Neural progenitor cell (in vitro differentiated cells): ENCODE results near the gene GLS. TPM values are rescaled to one million over a fixed set of nuclear protein-coding genes. Genes with fewer than 3 reads are reported as not detected.

Source experiments
- DNase-seq: peaks from one replicate; pipeline ENCODE4 v3.0.0-alpha.2; 2016; ENCODE audit warnings: low spot score
- H2AFZ ChIP-seq: fragments of 200-600 bp; sonication (generic); replicated peaks from 2 replicates; pipeline ENCODE4 v1.6.1; 2016; ENCODE audit warnings: antibody characterized with exemption
- H3F3A ChIP-seq: fragments of 200-600 bp; sonication (generic); 2 replicates; pipeline ENCODE4 v1.6.1; 2016; ENCODE audit warnings: antibody characterized with exemption, low read depth
- H3K27ac ChIP-seq: fragments of 200-600 bp; sonication (generic); 2 replicates; pipeline ENCODE4 v1.5.1; 2016; ENCODE audit warnings: mild to moderate bottlenecking
- H3K27me3 ChIP-seq: fragments of 200-600 bp; sonication (generic); 2 replicates; pipeline ENCODE4 v1.6.1; 2016; ENCODE audit warnings: mild to moderate bottlenecking, moderate library complexity
- H3K36me3 ChIP-seq: fragments of 200-600 bp; sonication (generic); 2 replicates; pipeline ENCODE4 v1.5.1; 2016
- H3K4me1 ChIP-seq: fragments of 200-600 bp; sonication (generic); 2 replicates; pipeline ENCODE4 v1.6.1; 2016; ENCODE audit warnings: mixed run types
- H3K4me2 ChIP-seq: fragments of 200-600 bp; sonication (generic); 2 replicates; pipeline ENCODE4 v1.6.1; 2016
- H3K4me3 ChIP-seq: fragments of 200-600 bp; sonication (generic); 2 replicates; pipeline ENCODE4 v1.5.1; 2016
- H3K79me2 ChIP-seq: fragments of 200-600 bp; sonication (generic); 2 replicates; pipeline ENCODE4 v1.6.1; 2016; ENCODE audit warnings: low read depth
- H3K9ac ChIP-seq: fragments of 200-600 bp; sonication (generic); 2 replicates; pipeline ENCODE4 v1.6.1; 2016
- H3K9me3 ChIP-seq: fragments of 200-600 bp; sonication (generic); 2 replicates; pipeline ENCODE4 v1.5.1; 2016; ENCODE audit warnings: low read depth
- H4K20me1 ChIP-seq: fragments of 200-600 bp; sonication (generic); 2 replicates; pipeline ENCODE4 v1.6.1; 2016; ENCODE audit warnings: low read depth
- H3K27ac Mint-ChIP-seq: 3 replicates; pipeline ENCODE4 v1.8.0; 2021; ENCODE audit warnings: mixed read lengths
- H3K27me3 Mint-ChIP-seq: 2 replicates; pipeline ENCODE4 v1.8.0; 2022; ENCODE audit warnings: low read depth, mild to moderate bottlenecking, inconsistent platforms, moderate library complexity, mixed read lengths; ENCODE audit not compliant: insufficient read depth
- H3K36me3 Mint-ChIP-seq: 3 replicates; pipeline ENCODE4 v1.8.0; 2021; ENCODE audit warnings: mixed read lengths
- H3K4me1 Mint-ChIP-seq: 3 replicates; pipeline ENCODE4 v1.8.0; 2021; ENCODE audit warnings: mixed read lengths
- H3K4me3 Mint-ChIP-seq: 3 replicates; pipeline ENCODE4 v1.8.0; 2021; ENCODE audit warnings: mild to moderate bottlenecking, moderate library complexity, mixed read lengths
- H3K9me3 Mint-ChIP-seq: 3 replicates; pipeline ENCODE4 v1.8.0; 2020; ENCODE audit warnings: mixed read lengths
- CTCF ChIP-seq: fragments of 200-600 bp; sonication (generic); IDR thresholded peaks from 2 replicates; pipeline ENCODE4 v1.5.1; 2017; ENCODE audit warnings: antibody characterized with exemption, mild to moderate bottlenecking
- EZH2 ChIP-seq: fragments of 200-600 bp; sonication (generic); IDR thresholded peaks from 2 replicates; pipeline ENCODE4 v1.6.1; 2017; ENCODE audit warnings: antibody characterized with exemption, mild to moderate bottlenecking, moderate library complexity
- EZH2phosphoT487 ChIP-seq: fragments of 200-600 bp; sonication (generic); IDR thresholded peaks from 2 replicates; pipeline ENCODE4 v1.6.1; 2017; ENCODE audit warnings: antibody characterized with exemption
- total RNA-seq: library from RNA; depleted of rRNA; stranded (reverse); fragments of >200 nt; gene quantifications from 2 replicates; pipeline ENCODE4 v1.2.3, GENCODE V29; 2015; ENCODE audit warnings: low replicate concordance

Gene GLS
- total RNA-seq, 1 donor from 2014 or later: 54.0 TPM

GRCh38 chr2:190913725-190914124 is 33.1 kb downstream of the GLS start:
- no peak for DNase-seq
- Histone ChIP-seq H3K36me3 (peaks cover 9% of the 10 kb centered on the region), H3K9ac (no peak overlapping the region), H3K27me3 (no peaks in the 10 kb centered on the region), H3K27ac (no peak overlapping the region), H3K4me2 (no peak overlapping the region), H4K20me1 (no peaks in the 10 kb centered on the region), H3F3A (no peaks in the 10 kb centered on the region), H3K79me2 (no peaks in the 10 kb centered on the region), H3K9me3 (no peaks in the 10 kb centered on the region), H2AFZ (no peak overlapping the region), H3K4me3 (no peak overlapping the region), H3K4me1 (no peaks in the 10 kb centered on the region)
- H3K27me3 Mint-ChIP-seq: no peaks in the 10 kb centered on the region
- no peaks in the 10 kb centered on the region for H3K9me3 Mint-ChIP-seq
- no peaks in the 10 kb centered on the region for H3K4me1 Mint-ChIP-seq
- no peak overlapping the region for H3K4me3 Mint-ChIP-seq
- H3K27ac Mint-ChIP-seq: no peak overlapping the region
- H3K36me3 Mint-ChIP-seq: peaks cover 17% of the 10 kb centered on the region
- TF ChIP-seq CTCF (no peak), EZH2phosphoT487 (no peak), EZH2 (no peak)

DNA sequence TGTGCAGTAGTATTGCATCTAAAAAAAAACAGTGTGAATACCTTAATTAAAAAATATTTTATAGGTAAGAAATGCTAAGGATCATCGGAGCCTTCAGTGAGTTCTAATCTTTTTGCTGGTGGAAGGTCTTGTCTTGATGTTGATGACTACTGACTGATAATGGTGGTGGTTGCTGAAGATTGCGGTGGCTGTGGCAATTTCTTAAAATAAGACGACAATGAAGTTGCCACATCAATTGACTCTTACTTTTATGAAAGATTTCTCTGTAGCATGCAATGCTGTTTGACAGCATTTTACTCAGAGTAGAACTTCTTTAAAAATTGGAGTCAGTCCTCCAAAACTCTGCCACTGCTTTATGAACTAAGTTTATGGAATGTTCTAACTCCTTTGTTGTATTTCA is 36.2 kb downstream of the GLS start:
- H3F3A ChIP-seq: no peaks in the 10 kb centered on the region
- H3K9ac ChIP-seq: no peak overlapping the region
- no peak overlapping the region for H3K27ac ChIP-seq
- H2AFZ ChIP-seq: no peak overlapping the region
- no peaks in the 10 kb centered on the region for H3K27me3 Mint-ChIP-seq
- no peak for DNase-seq
- H3K4me1 ChIP-seq: no peaks in the 10 kb centered on the region
- H3K4me3 ChIP-seq: no peak overlapping the region
- H3K27ac Mint-ChIP-seq: no peak overlapping the region
- no peak overlapping the region for H3K4me3 Mint-ChIP-seq
- no peaks in the 10 kb centered on the region for H3K36me3 ChIP-seq
- H4K20me1 ChIP-seq: no peaks in the 10 kb centered on the region
- H3K27me3 ChIP-seq: no peaks in the 10 kb centered on the region
- no peak overlapping the region for H3K4me2 ChIP-seq
- no peaks in the 10 kb centered on the region for H3K9me3 ChIP-seq
- no peaks in the 10 kb centered on the region for H3K79me2 ChIP-seq
- no peaks in the 10 kb centered on the region for H3K9me3 Mint-ChIP-seq
- H3K36me3 Mint-ChIP-seq: peaks cover 18% of the 10 kb centered on the region
- TF ChIP-seq EZH2 (no peak), CTCF (no peak)
- no peaks in the 10 kb centered on the region for H3K4me1 Mint-ChIP-seq

DNA sequence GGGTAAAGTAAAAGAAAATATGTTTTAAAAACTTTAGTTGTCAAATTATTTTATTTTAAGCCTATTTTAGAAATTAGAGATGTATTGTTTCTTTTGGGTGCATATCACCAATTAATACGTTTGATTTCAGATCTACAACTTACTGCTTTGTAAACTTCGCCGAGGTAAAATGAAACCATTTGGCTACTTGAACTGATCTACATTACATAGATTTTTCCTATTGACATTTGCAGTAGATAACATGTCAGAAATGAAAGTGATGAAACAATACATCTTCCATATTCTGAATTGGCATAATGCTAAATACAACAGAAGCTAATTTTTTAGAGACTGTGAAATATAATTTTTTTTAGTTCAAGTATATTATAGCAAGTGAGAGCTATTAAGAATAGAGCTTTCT is 39.5 kb downstream of the GLS start:
- H3K27me3 Mint-ChIP-seq: no peaks in the 10 kb centered on the region
- no peaks in the 10 kb centered on the region for H3K79me2 ChIP-seq
- peaks cover 34% of the 10 kb centered on the region for H3K36me3 Mint-ChIP-seq
- no peak for DNase-seq
- no peaks in the 10 kb centered on the region for H3K9me3 Mint-ChIP-seq
- H3K4me2 ChIP-seq: no peak overlapping the region
- H3K4me3 Mint-ChIP-seq: no peak overlapping the region
- no peak overlapping the region for H2AFZ ChIP-seq
- no peaks in the 10 kb centered on the region for H3K9me3 ChIP-seq
- no peaks in the 10 kb centered on the region for H4K20me1 ChIP-seq
- peaks cover 4% of the 10 kb centered on the region for H3K4me1 ChIP-seq
- H3K9ac ChIP-seq: no peak overlapping the region
- no peaks in the 10 kb centered on the region for H3K36me3 ChIP-seq
- H3K27ac Mint-ChIP-seq: no peak overlapping the region
- H3F3A ChIP-seq: no peaks in the 10 kb centered on the region
- no peaks in the 10 kb centered on the region for H3K27me3 ChIP-seq
- no peaks in the 10 kb centered on the region for H3K4me1 Mint-ChIP-seq
- H3K4me3 ChIP-seq: no peak overlapping the region
- no peak for TF ChIP-seq EZH2phosphoT487
- TF ChIP-seq CTCF: no peak
- no peak for TF ChIP-seq EZH2
- H3K27ac ChIP-seq: no peak overlapping the region

GRCh38 chr2:190922376-190922775 is 41.8 kb downstream of the GLS start:
- Histone ChIP-seq H3K9me3 (no peaks in the 10 kb centered on the region), H3K27me3 (no peaks in the 10 kb centered on the region), H3K9ac (no peak overlapping the region), H3K4me2 (no peak overlapping the region), H4K20me1 (no peaks in the 10 kb centered on the region), H3K79me2 (no peaks in the 10 kb centered on the region), H3F3A (no peaks in the 10 kb centered on the region), H3K36me3 (no peaks in the 10 kb centered on the region), H3K27ac (no peak overlapping the region), H3K4me3 (no peak overlapping the region), H3K4me1 (peaks cover 6% of the 10 kb centered on the region), H2AFZ (no peak overlapping the region)
- H3K36me3 Mint-ChIP-seq: peaks cover 30% of the 10 kb centered on the region
- H3K4me1 Mint-ChIP-seq: no peaks in the 10 kb centered on the region
- H3K4me3 Mint-ChIP-seq: no peak overlapping the region
- H3K27ac Mint-ChIP-seq: no peak overlapping the region
- TF ChIP-seq EZH2: no peak
- no peak for TF ChIP-seq CTCF
- no peak for TF ChIP-seq EZH2phosphoT487
- H3K27me3 Mint-ChIP-seq: no peaks in the 10 kb centered on the region
- no peaks in the 10 kb centered on the region for H3K9me3 Mint-ChIP-seq
- no peak for DNase-seq
